H9 (cell line): ENCODE data around the gene TTC31. TPM values are rescaled to one million over a fixed set of nuclear protein-coding genes. Genes with fewer than 3 reads are reported as not detected.

Source experiments
- DNase-seq: peaks from one replicate; pipeline ENCODE4 v3.0.0-alpha.2; 2017
- H2AFZ ChIP-seq: one replicate; pipeline ENCODE4 v1.6.1; 2013; ENCODE audit warnings: mild to moderate bottlenecking, low read length, control low read depth, moderate library complexity
- H2AK5ac ChIP-seq: 2 replicates; pipeline ENCODE4 v1.6.1; 2013; ENCODE audit warnings: low read length, control low read depth, mixed read lengths; ENCODE audit not compliant: insufficient read length
- H2BK120ac ChIP-seq: one replicate; pipeline ENCODE4 v1.6.1; 2013; ENCODE audit warnings: low read depth, mild to moderate bottlenecking, low read length, control low read depth, inconsistent platforms; ENCODE audit not compliant: poor library complexity, severe bottlenecking
- H2BK12ac ChIP-seq: 2 replicates; pipeline ENCODE4 v1.6.1; 2013; ENCODE audit warnings: low read length, control low read depth, mixed read lengths, low read depth; ENCODE audit not compliant: insufficient read length
- H2BK15ac ChIP-seq: 2 replicates; pipeline ENCODE4 v1.6.1; 2013; ENCODE audit warnings: low read depth, low read length, control low read depth
- H2BK20ac ChIP-seq: one replicate; pipeline ENCODE4 v1.6.1; 2013; ENCODE audit warnings: low read depth, mild to moderate bottlenecking, low read length, control low read depth, inconsistent platforms; ENCODE audit not compliant: poor library complexity, severe bottlenecking
- H2BK5ac ChIP-seq: 2 replicates; pipeline ENCODE4 v1.6.1; 2013; ENCODE audit warnings: low read length, control low read depth, mixed read lengths; ENCODE audit not compliant: insufficient read length
- H3K14ac ChIP-seq: 2 replicates; pipeline ENCODE4 v1.6.1; 2013; ENCODE audit warnings: low read length, control low read depth; ENCODE audit not compliant: insufficient read depth
- H3K18ac ChIP-seq: 2 replicates; pipeline ENCODE4 v1.6.1; 2013; ENCODE audit warnings: low read depth, mild to moderate bottlenecking, mixed read lengths, low read length, control low read depth; ENCODE audit not compliant: insufficient read length
- H3K23ac ChIP-seq: 2 replicates; pipeline ENCODE4 v1.6.1; 2013; ENCODE audit warnings: low read length, control low read depth, mixed read lengths, low read depth; ENCODE audit not compliant: insufficient read length
- H3K23me2 ChIP-seq: 2 replicates; pipeline ENCODE4 v1.6.1; 2013; ENCODE audit warnings: low read depth, mild to moderate bottlenecking, mixed read lengths, low read length, control low read depth; ENCODE audit not compliant: insufficient read length, poor library complexity, severe bottlenecking
- H3K27ac ChIP-seq: 2 replicates; pipeline ENCODE4 v1.5.1; 2013; ENCODE audit warnings: low read length, control low read depth, mixed read lengths, low read depth; ENCODE audit not compliant: insufficient read length
- H3K27me3 ChIP-seq: 2 replicates; pipeline ENCODE4 v1.6.1; 2013; ENCODE audit warnings: low read length, control low read depth, inconsistent platforms; ENCODE audit not compliant: insufficient read depth
- H3K4ac ChIP-seq: 2 replicates; pipeline ENCODE4 v1.6.1; 2013; ENCODE audit warnings: low read depth, mild to moderate bottlenecking, control low read depth, inconsistent platforms, low read length, moderate library complexity
- H3K4me1 ChIP-seq: 2 replicates; pipeline ENCODE4 v1.6.1; 2013; ENCODE audit warnings: low read length, control low read depth, inconsistent platforms; ENCODE audit not compliant: insufficient read depth
- H3K4me2 ChIP-seq: 2 replicates; pipeline ENCODE4 v1.6.1; 2013; ENCODE audit warnings: low read length, control low read depth, mixed read lengths; ENCODE audit not compliant: insufficient read length, insufficient read depth
- H3K56ac ChIP-seq: 2 replicates; pipeline ENCODE4 v1.6.1; 2013; ENCODE audit warnings: low read depth, mild to moderate bottlenecking, mixed read lengths, low read length, control low read depth; ENCODE audit not compliant: insufficient read length
- H3K79me1 ChIP-seq: 2 replicates; pipeline ENCODE4 v1.6.1; 2013; ENCODE audit warnings: low read depth, mild to moderate bottlenecking, moderate library complexity, low read length, control low read depth, inconsistent platforms; ENCODE audit not compliant: insufficient read depth, poor library complexity, severe bottlenecking
- H3K79me2 ChIP-seq: 2 replicates; pipeline ENCODE4 v1.6.1; 2013; ENCODE audit warnings: low read length, control low read depth, inconsistent platforms; ENCODE audit not compliant: insufficient read depth
- H3K9ac ChIP-seq: 2 replicates; pipeline ENCODE4 v1.6.1; 2013; ENCODE audit warnings: low read length, control low read depth, mixed read lengths; ENCODE audit not compliant: insufficient read length; ENCODE audit errors: extremely low read depth
- H3K9me3 ChIP-seq: one replicate; pipeline ENCODE4 v1.6.1; 2013; ENCODE audit warnings: low read depth, low read length, inconsistent platforms; ENCODE audit not compliant: control insufficient read depth
- H3T11ph ChIP-seq: one replicate; pipeline ENCODE4 v1.6.1; 2013; ENCODE audit warnings: mild to moderate bottlenecking, low read length, control low read depth, inconsistent platforms
- H4K20me1 ChIP-seq: one replicate; pipeline ENCODE4 v1.6.1; 2013; ENCODE audit not compliant: control insufficient read depth, insufficient read length, insufficient read depth
- H4K5ac ChIP-seq: 2 replicates; pipeline ENCODE4 v1.6.1; 2013; ENCODE audit warnings: low read depth, mild to moderate bottlenecking, mixed read lengths, low read length, control low read depth; ENCODE audit not compliant: insufficient read length
- H4K8ac ChIP-seq: replicated peaks from 2 replicates; pipeline ENCODE4 v1.6.1; 2013; ENCODE audit warnings: low read length, control low read depth, mixed read lengths, low read depth; ENCODE audit not compliant: insufficient read length
- H4K91ac ChIP-seq: 2 replicates; pipeline ENCODE4 v1.6.1; 2013; ENCODE audit warnings: low read depth, mild to moderate bottlenecking, moderate library complexity, mixed read lengths, low read length, control low read depth; ENCODE audit not compliant: insufficient read length
- H3K27ac Mint-ChIP-seq, 3 experiments: 2 replicates in 2 of 3; 3 replicates in 1 of 3; pipeline ENCODE4 v1.8.0; 2020 to 2021; ENCODE audit warnings: mixed read lengths in 3 of 3, mild to moderate bottlenecking in 1 of 3, moderate library complexity in 1 of 3
- H3K27me3 Mint-ChIP-seq: 2 replicates; pipeline ENCODE4 v1.8.0; 2021; ENCODE audit warnings: low read depth, mild to moderate bottlenecking, moderate library complexity, mixed read lengths
- H3K36me3 Mint-ChIP-seq, 3 experiments: 2 replicates in 2 of 3; 3 replicates in 1 of 3; pipeline ENCODE4 v1.8.0; 2020 to 2021; ENCODE audit warnings: low read depth in 3 of 3, mixed read lengths in 3 of 3; ENCODE audit not compliant: insufficient read depth in 1 of 3
- H3K4me1 Mint-ChIP-seq, 2 experiments: 2 replicates each; pipeline ENCODE4 v1.8.0; 2020; ENCODE audit warnings: mixed read lengths in 2 of 2
- H3K4me3 Mint-ChIP-seq, 2 experiments: 2 replicates in 1 of 2; 3 replicates in 1 of 2; pipeline ENCODE4 v1.8.0; 2020 to 2021; ENCODE audit warnings: mild to moderate bottlenecking in 2 of 2, mixed read lengths in 2 of 2, moderate library complexity in 1 of 2
- H3K9me3 Mint-ChIP-seq, 2 experiments: 2 replicates in 1 of 2; 3 replicates in 1 of 2; pipeline ENCODE4 v1.8.0; 2020; ENCODE audit warnings: mild to moderate bottlenecking in 2 of 2, mixed read lengths in 2 of 2, moderate library complexity in 1 of 2
- WGBS: extraction: QIAGEN DNeasy Blood & Tissue Kit; methylation state at CpG from one replicate; pipeline ENCODE4 v1.1.7; 2013; ENCODE audit warnings: missing lambda C conversion rate, low lambda C conversion rate, mixed read lengths; ENCODE audit not compliant: insufficient read length; ENCODE audit errors: extremely low coverage; 5-methylcytosine and 5-hydroxymethylcytosine counted together
- total RNA-seq: library from RNA; stranded (reverse); gene quantifications from 2 replicates; pipeline ENCODE4 v1.2.1, GENCODE V29; 2021
- TF ChIP-seq, protein P1 (sequence below): fragments of 200-600 bp; sonication (generic); conservative IDR thresholded peaks from 3 replicates; pipeline ENCODE4 v1.8.0; 2021; ENCODE audit warnings: antibody characterized with exemption, mild to moderate bottlenecking

Gene TTC31
- total RNA-seq, 1 experiment from 2014 or later, result 33.3 TPM

DNA sequence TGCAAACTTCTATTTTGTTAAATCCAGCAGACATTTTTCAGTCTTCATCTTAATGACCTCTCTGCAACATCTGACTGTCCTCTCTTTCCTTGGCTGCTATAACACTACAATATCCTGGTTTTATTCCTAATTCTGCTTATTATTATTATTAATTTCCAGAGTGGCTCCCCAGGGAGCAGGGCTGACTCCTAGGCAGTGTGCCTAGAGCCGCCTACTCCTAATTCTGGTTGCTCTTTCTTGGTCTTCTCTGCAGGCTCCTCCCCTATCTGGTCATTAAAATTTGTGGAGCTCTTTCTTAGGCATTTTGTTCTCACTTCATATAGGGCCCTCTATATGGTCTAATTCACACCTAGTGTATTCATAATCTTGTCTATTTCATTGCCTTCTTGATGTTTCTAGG, 60.1 kb downstream of the TTC31 start:
- no peak for DNase-seq
- H2BK120ac ChIP-seq, result no peak overlapping the region
- no peak overlapping the region for H3K4ac ChIP-seq
- no peak overlapping the region for H3K23ac ChIP-seq
- H3K14ac ChIP-seq, result no peak overlapping the region
- H2AFZ ChIP-seq, result no peak overlapping the region
- no peak overlapping the region for H3K4me2 ChIP-seq
- H3K4me1 ChIP-seq, result no peaks in the 10 kb centered on the region
- WGBS, result no CpG with 5 or more reads among the region's 1 CpG
- H3K4me3 Mint-ChIP-seq, result no peak overlapping the region
- no peaks in the 10 kb centered on the region for H3K79me1 ChIP-seq
- no peak overlapping the region for H3T11ph ChIP-seq
- no peak overlapping the region for H2BK12ac ChIP-seq
- no peaks in the 10 kb centered on the region for H4K20me1 ChIP-seq
- no peaks in the 10 kb centered on the region for H3K9me3 Mint-ChIP-seq
- no peaks in the 10 kb centered on the region for H3K9me3 ChIP-seq
- no peak overlapping the region for H2BK15ac ChIP-seq
- TF ChIP-seq, protein P1, sequence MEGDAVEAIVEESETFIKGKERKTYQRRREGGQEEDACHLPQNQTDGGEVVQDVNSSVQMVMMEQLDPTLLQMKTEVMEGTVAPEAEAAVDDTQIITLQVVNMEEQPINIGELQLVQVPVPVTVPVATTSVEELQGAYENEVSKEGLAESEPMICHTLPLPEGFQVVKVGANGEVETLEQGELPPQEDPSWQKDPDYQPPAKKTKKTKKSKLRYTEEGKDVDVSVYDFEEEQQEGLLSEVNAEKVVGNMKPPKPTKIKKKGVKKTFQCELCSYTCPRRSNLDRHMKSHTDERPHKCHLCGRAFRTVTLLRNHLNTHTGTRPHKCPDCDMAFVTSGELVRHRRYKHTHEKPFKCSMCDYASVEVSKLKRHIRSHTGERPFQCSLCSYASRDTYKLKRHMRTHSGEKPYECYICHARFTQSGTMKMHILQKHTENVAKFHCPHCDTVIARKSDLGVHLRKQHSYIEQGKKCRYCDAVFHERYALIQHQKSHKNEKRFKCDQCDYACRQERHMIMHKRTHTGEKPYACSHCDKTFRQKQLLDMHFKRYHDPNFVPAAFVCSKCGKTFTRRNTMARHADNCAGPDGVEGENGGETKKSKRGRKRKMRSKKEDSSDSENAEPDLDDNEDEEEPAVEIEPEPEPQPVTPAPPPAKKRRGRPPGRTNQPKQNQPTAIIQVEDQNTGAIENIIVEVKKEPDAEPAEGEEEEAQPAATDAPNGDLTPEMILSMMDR, result no peak
- H3K27me3 Mint-ChIP-seq, result peaks cover 9% of the 10 kb centered on the region
- no peak overlapping the region for H3K18ac ChIP-seq
- no peak overlapping the region for H2BK20ac ChIP-seq
- H4K91ac ChIP-seq, result no peak overlapping the region
- H3K9ac ChIP-seq, result no peak overlapping the region
- no peaks in the 10 kb centered on the region for H3K23me2 ChIP-seq
- H2BK5ac ChIP-seq, result no peak overlapping the region
- H3K79me2 ChIP-seq, result 0 out of 2 replicates have a peak, but pooled peaks cover 2% of the 10 kb centered on the region
- H3K4me1 Mint-ChIP-seq, result peaks cover 5 to 10% of the 10 kb centered on the region in 2 experiments
- no peak overlapping the region for H3K27ac Mint-ChIP-seq
- H3K36me3 Mint-ChIP-seq, result peaks cover 0 to 3% (median 2%) of the 10 kb centered on the region in 3 experiments; a peak in 3 of 7 replicates
- H3K27me3 ChIP-seq, result no peaks in the 10 kb centered on the region
- no peak overlapping the region for H4K5ac ChIP-seq
- H3K56ac ChIP-seq, result no peak overlapping the region
- no peak overlapping the region for H3K27ac ChIP-seq
- H4K8ac ChIP-seq, result no peak overlapping the region
- H2AK5ac ChIP-seq, result no peak overlapping the region

Other genes starting within 250 kb of the TTC31 start
- gene SLC4A5, start 139.7 kb upstream of the TTC31 start, total RNA-seq, result 0.42 and 0.50 TPM in 2 replicates
- gene DCTN1, start 102.8 kb upstream of the TTC31 start, total RNA-seq, result 136 and 141 TPM in 2 replicates
- gene C2orf81, start 61.5 kb upstream of the TTC31 start, total RNA-seq, result 2.4 and 3.5 TPM in 2 replicates
- 65.0 and 66.4 TPM in 2 replicates for gene WDR54, start 61.4 kb upstream of the TTC31 start, total RNA-seq
- gene RTKN, start 41.1 kb upstream of the TTC31 start, total RNA-seq, result 87.1 and 90.9 TPM in 2 replicates
- 17.6 and 22.6 TPM in 2 replicates for gene INO80B, start 28.0 kb upstream of the TTC31 start, total RNA-seq
- 80.7 and 82.1 TPM in 2 replicates for gene WBP1, start 24.6 kb upstream of the TTC31 start, total RNA-seq
- gene MOGS, start 17.7 kb upstream of the TTC31 start, total RNA-seq, result 55.5 and 58.0 TPM in 2 replicates
- gene MRPL53, start 10.4 kb upstream of the TTC31 start, total RNA-seq, result 56.9 and 59.5 TPM in 2 replicates
- 21.5 and 21.6 TPM in 2 replicates for gene CCDC142, start 83 bp upstream of the TTC31 start, total RNA-seq
- gene LBX2, start 16.5 kb downstream of the TTC31 start, total RNA-seq, result 1.1 TPM in 2 replicates
- 23.8 and 28.1 TPM in 2 replicates for gene PCGF1, start 24.6 kb downstream of the TTC31 start, total RNA-seq
- gene TLX2, start 31.4 kb downstream of the TTC31 start, total RNA-seq, result 0.20 and 0.26 TPM in 2 replicates
- 0.98 and 1.6 TPM in 2 replicates for gene DQX1, start 43.1 kb downstream of the TTC31 start, total RNA-seq
- 91.5 and 93.6 TPM in 2 replicates for gene AUP1, start 46.6 kb downstream of the TTC31 start, total RNA-seq
- 24.1 and 24.9 TPM in 2 replicates for gene HTRA2, start 46.9 kb downstream of the TTC31 start, total RNA-seq
- 29.0 and 29.8 TPM in 2 replicates for gene LOXL3, start 70.9 kb downstream of the TTC31 start, total RNA-seq
- gene DOK1, start 71.6 kb downstream of the TTC31 start, total RNA-seq, result 15.2 and 16.0 TPM in 2 replicates
- 5.5 and 7.6 TPM in 2 replicates for gene M1AP, start 165.2 kb downstream of the TTC31 start, total RNA-seq
- gene SEMA4F, start 171.2 kb downstream of the TTC31 start, total RNA-seq, result 6.4 and 6.6 TPM in 2 replicates